Cardiac ventricle fibroblast (primary cell): Measurements from ENCODE around the gene ZAR1L. TPM values are rescaled to one million over a fixed set of nuclear protein-coding genes. Genes with fewer than 3 reads are reported as not detected.

Experiments
- total RNA-seq: library from RNA; depleted of rRNA; stranded (reverse); fragments of >200 nt; gene quantifications from 2 replicates; pipeline ENCODE4 v1.2.3, GENCODE V29; 2015

The ZAR1L gene
- total RNA-seq = not detected in 2 replicates

GRCh38 chr13:32315238-32316027 is at the start of gene ZAR1L, which contains the start of gene BRCA2:
Gene ZAR1L (minus strand): TSS chr13:32315363. CDS start chr13:32311925, 3,438 bp downstream.
Gene BRCA2 (plus strand): TSS chr13:32315508. CDS start chr13:32316461, 953 bp downstream.

Other genes with a start within 250 kb of the ZAR1L start
- gene BRCA2, start 145 bp upstream of the ZAR1L start, total RNA-seq = 0.50 and 1.8 TPM in 2 replicates
- gene N4BP2L1, start 112.8 kb upstream of the ZAR1L start, total RNA-seq = 5.4 and 6.9 TPM in 2 replicates
- 41.9 and 138 TPM in 2 replicates for gene N4BP2L2, start 223.4 kb upstream of the ZAR1L start, total RNA-seq